Stimulated activated naive CD8-positive, alpha-beta T cell treated with anti-CD3 and anti-CD28 coated beads, Interleukin-15, amount 100 ng/mL, for 72 hours (primary cell): ENCODE results near the gene CTNNA2.

ENCODE experiments used
- ATAC-seq: fragments of 150-1000 bp; cut with Tn5 transposase; 2 replicates; pipeline ENCODE4 v1.10.0; 2021; ENCODE audit warnings: mild to moderate bottlenecking, moderate library complexity
- DNase-seq, 2 donors: peaks; one replicate each; pipeline ENCODE4 v3.0.0; 2021 to 2022
- H3K27ac Mint-ChIP-seq, 2 donors: one replicate each; pipeline ENCODE4 v1.8.0; 2022; ENCODE audit warnings: mild to moderate bottlenecking in 2 of 2, mixed read lengths in 2 of 2, moderate library complexity in 2 of 2
- H3K27me3 Mint-ChIP-seq: one replicate; pipeline ENCODE4 v1.8.0; 2022; ENCODE audit warnings: mixed read lengths
- H3K4me1 Mint-ChIP-seq: one replicate; pipeline ENCODE4 v1.8.0; 2022; ENCODE audit warnings: mild to moderate bottlenecking, mixed read lengths
- H3K4me3 Mint-ChIP-seq, 2 donors: one replicate each; pipeline ENCODE4 v1.8.0; 2022; ENCODE audit warnings: mild to moderate bottlenecking in 2 of 2, mixed read lengths in 2 of 2, moderate library complexity in 1 of 2
- H3K9me3 Mint-ChIP-seq, 2 donors: one replicate each; pipeline ENCODE4 v1.8.0; 2022; ENCODE audit warnings: mixed read lengths in 2 of 2

Gene CTNNA2

GRCh38 chr2:80548469-80548868, 1035.6 kb downstream of the CTNNA2 start:
- H3K4me3 Mint-ChIP-seq, result no peak overlapping the region
- H3K27ac Mint-ChIP-seq, result no peak overlapping the region
- DNase-seq (no peak), ATAC-seq (no peak)
- peaks cover 0 to 9% of the 10 kb centered on the region in 2 donors for H3K9me3 Mint-ChIP-seq
- H3K4me1 Mint-ChIP-seq, result no peaks in the 10 kb centered on the region
- H3K27me3 Mint-ChIP-seq, result no peaks in the 10 kb centered on the region

GRCh38 chr2:80549901-80550300, 1037.0 kb downstream of the CTNNA2 start:
- ATAC-seq (no peak), DNase-seq (no peak)
- no peak overlapping the region for H3K27ac Mint-ChIP-seq
- H3K27me3 Mint-ChIP-seq, result no peaks in the 10 kb centered on the region
- H3K9me3 Mint-ChIP-seq, result peaks cover 0 to 4% of the 10 kb centered on the region in 2 donors
- H3K4me3 Mint-ChIP-seq, result no peak overlapping the region
- no peaks in the 10 kb centered on the region for H3K4me1 Mint-ChIP-seq

GRCh38 chr2:80560326-80560725, 1047.5 kb downstream of the CTNNA2 start:
- DNase-seq, result no peak
- no peak for ATAC-seq
- H3K4me3 Mint-ChIP-seq, result no peak overlapping the region
- H3K27ac Mint-ChIP-seq, result no peak overlapping the region
- no peaks in the 10 kb centered on the region for H3K4me1 Mint-ChIP-seq
- H3K27me3 Mint-ChIP-seq, result no peaks in the 10 kb centered on the region
- H3K9me3 Mint-ChIP-seq, result peaks cover 0 to 21% of the 10 kb centered on the region in 2 donors

- DNase-seq (no peak), ATAC-seq (no peak)
- no peak overlapping the region for H3K27ac Mint-ChIP-seq
- H3K4me3 Mint-ChIP-seq, result no peak overlapping the region
- H3K4me1 Mint-ChIP-seq, result no peaks in the 10 kb centered on the region
- no peaks in the 10 kb centered on the region for H3K27me3 Mint-ChIP-seq
- peaks cover 4 to 15% of the 10 kb centered on the region in 2 donors for H3K9me3 Mint-ChIP-seq
Measured at GRCh38 chr2:80568011-80568410, 1055.2 kb downstream of the CTNNA2 start.

- ATAC-seq (no peak), DNase-seq (no peak)
- Mint-ChIP-seq H3K9me3 (peaks cover 5 to 7% of the 10 kb centered on the region in 2 donors), H3K27ac (no peak overlapping the region), H3K4me3 (no peak overlapping the region), H3K4me1 (no peaks in the 10 kb centered on the region), H3K27me3 (no peaks in the 10 kb centered on the region)
Measured at GRCh38 chr2:80573167-80573566, 1060.3 kb downstream of the CTNNA2 start.

GRCh38 chr2:80573950-80574349, 1061.1 kb downstream of the CTNNA2 start:
- Mint-ChIP-seq H3K27me3 (no peaks in the 10 kb centered on the region), H3K27ac (no peak overlapping the region), H3K4me1 (no peaks in the 10 kb centered on the region), H3K4me3 (no peak overlapping the region), H3K9me3 (peaks cover 5 to 7% of the 10 kb centered on the region in 2 donors)
- ATAC-seq, result no peak
- no peak for DNase-seq

- H3K27me3 Mint-ChIP-seq, result no peaks in the 10 kb centered on the region
- H3K4me3 Mint-ChIP-seq, result no peak overlapping the region
- H3K27ac Mint-ChIP-seq, result no peak overlapping the region
- H3K9me3 Mint-ChIP-seq, result peaks cover 0 to 5% of the 10 kb centered on the region in 2 donors
- H3K4me1 Mint-ChIP-seq, result no peaks in the 10 kb centered on the region
- ATAC-seq (no peak), DNase-seq (no peak)
Measured at GRCh38 chr2:80579756-80580155, 1066.9 kb downstream of the CTNNA2 start.

GRCh38 chr2:80591233-80591632, 1078.4 kb downstream of the CTNNA2 start:
- Mint-ChIP-seq H3K27ac (no peak overlapping the region), H3K4me1 (no peaks in the 10 kb centered on the region), H3K9me3 (peaks cover 0 to 4% of the 10 kb centered on the region in 2 donors), H3K27me3 (no peaks in the 10 kb centered on the region), H3K4me3 (no peak overlapping the region)
- DNase-seq, result no peak
- ATAC-seq, result no peak

GRCh38 chr2:80592106-80592505, 1079.3 kb downstream of the CTNNA2 start:
- DNase-seq (no peak), ATAC-seq (no peak)
- Mint-ChIP-seq H3K27ac (no peak overlapping the region), H3K9me3 (peaks cover 4 to 8% of the 10 kb centered on the region in 2 donors), H3K27me3 (no peaks in the 10 kb centered on the region), H3K4me3 (no peak overlapping the region), H3K4me1 (no peaks in the 10 kb centered on the region)

- no peak for DNase-seq
- Mint-ChIP-seq H3K9me3 (peaks cover 14 to 15% of the 10 kb centered on the region in 2 donors), H3K27ac (no peak overlapping the region), H3K4me1 (no peaks in the 10 kb centered on the region), H3K27me3 (no peaks in the 10 kb centered on the region), H3K4me3 (no peak overlapping the region)
- ATAC-seq, result no peak
Measured at GRCh38 chr2:80610108-80610507, 1097.3 kb downstream of the CTNNA2 start.

GRCh38 chr2:80621656-80622055, 1108.8 kb downstream of the CTNNA2 start:
- Mint-ChIP-seq H3K27ac (no peak overlapping the region), H3K27me3 (no peaks in the 10 kb centered on the region), H3K4me3 (no peak overlapping the region), H3K4me1 (no peaks in the 10 kb centered on the region), H3K9me3 (peaks cover 28 to 30% of the 10 kb centered on the region in 2 donors)
- no peak for DNase-seq
- no peak for ATAC-seq

- Mint-ChIP-seq H3K27me3 (no peaks in the 10 kb centered on the region), H3K4me3 (no peak overlapping the region), H3K4me1 (no peaks in the 10 kb centered on the region), H3K27ac (no peak overlapping the region), H3K9me3 (peaks cover 22 to 25% of the 10 kb centered on the region in 2 donors)
- no peak for ATAC-seq
- no peak for DNase-seq
Measured at GRCh38 chr2:80624062-80624461, 1111.2 kb downstream of the CTNNA2 start.

- DNase-seq (no peak), ATAC-seq (no peak)
- Mint-ChIP-seq H3K27ac (no peak overlapping the region), H3K9me3 (peaks cover 22 to 26% of the 10 kb centered on the region in 2 donors), H3K27me3 (no peaks in the 10 kb centered on the region), H3K4me3 (no peak overlapping the region), H3K4me1 (no peaks in the 10 kb centered on the region)
Measured at GRCh38 chr2:80634590-80634989, 1121.7 kb downstream of the CTNNA2 start.

- no peak for ATAC-seq
- Mint-ChIP-seq H3K27ac (no peak overlapping the region), H3K27me3 (no peaks in the 10 kb centered on the region), H3K4me3 (no peak overlapping the region), H3K4me1 (no peaks in the 10 kb centered on the region), H3K9me3 (peaks cover 21 to 40% of the 10 kb centered on the region in 2 donors)
- DNase-seq, result no peak
Measured at GRCh38 chr2:80638783-80639182, 1125.9 kb downstream of the CTNNA2 start.

- Mint-ChIP-seq H3K27ac (no peak overlapping the region), H3K27me3 (no peaks in the 10 kb centered on the region), H3K9me3 (peaks cover 4 to 29% of the 10 kb centered on the region in 2 donors), H3K4me3 (no peak overlapping the region), H3K4me1 (no peaks in the 10 kb centered on the region)
- ATAC-seq, result no peak
- DNase-seq, result no peak
Measured at GRCh38 chr2:80642465-80642864, 1129.6 kb downstream of the CTNNA2 start.

GRCh38 chr2:80643598-80643997, 1130.7 kb downstream of the CTNNA2 start:
- no peak overlapping the region for H3K27ac Mint-ChIP-seq
- no peak overlapping the region for H3K4me3 Mint-ChIP-seq
- H3K27me3 Mint-ChIP-seq, result no peaks in the 10 kb centered on the region
- ATAC-seq (no peak), DNase-seq (no peak)
- no peaks in the 10 kb centered on the region for H3K4me1 Mint-ChIP-seq
- H3K9me3 Mint-ChIP-seq, result peaks cover 0 to 21% of the 10 kb centered on the region in 2 donors

- no peak overlapping the region for H3K4me3 Mint-ChIP-seq
- DNase-seq, result no peak
- ATAC-seq, result no peak
- no peaks in the 10 kb centered on the region for H3K27me3 Mint-ChIP-seq
- no peak overlapping the region for H3K27ac Mint-ChIP-seq
- peaks cover 4 to 32% of the 10 kb centered on the region in 2 donors for H3K9me3 Mint-ChIP-seq
- no peaks in the 10 kb centered on the region for H3K4me1 Mint-ChIP-seq
Measured at GRCh38 chr2:80651435-80651834, 1138.6 kb downstream of the CTNNA2 start.
